Peyer's patch (tissue), 4 donors: Measurements from ENCODE around the gene PRRC2B.

ENCODE experiments used
- POLR2A ChIP-seq, 2 donors: fragments of 450-650 bp; IDR thresholded peaks; one replicate each; pipeline ENCODE4 v1.5.1; 2017; ENCODE audit warnings: antibody characterized with exemption in 2 of 2, mild to moderate bottlenecking in 2 of 2, moderate library complexity in 2 of 2
- TF ChIP-seq, protein P1 (sequence below), 6 experiments: fragments of 450-650 bp in 4 of 6; fragments of 200-600 bp in 2 of 6; sonication (generic) in 1 of 6; IDR thresholded peaks; one replicate each; pipeline ENCODE4 v1.5.1; 2017 to 2019; ENCODE audit warnings: antibody characterized with exemption in 6 of 6, mild to moderate bottlenecking in 3 of 6, moderate library complexity in 1 of 6

DNA sequence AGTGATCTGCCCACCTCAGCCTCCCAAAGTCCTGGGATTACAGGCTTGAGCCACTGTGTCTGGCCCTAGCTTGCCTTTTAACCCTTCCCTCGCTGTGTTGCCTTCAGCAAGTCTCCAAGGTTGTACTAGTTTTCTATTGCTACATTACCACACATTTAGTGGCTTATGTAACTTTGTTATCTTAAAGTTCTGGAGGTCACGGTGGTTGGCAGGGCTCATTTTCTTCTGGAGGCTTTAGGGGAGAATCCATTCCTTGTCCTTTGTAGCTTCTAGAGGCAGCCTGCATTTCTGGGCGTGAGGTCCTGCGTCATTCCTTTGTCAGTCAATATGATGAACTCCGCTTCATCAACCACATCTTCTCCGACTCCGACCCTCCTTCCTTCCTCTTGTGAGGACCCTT is 2.9 kb upstream of the PRRC2B start:
- TF ChIP-seq, protein P1, sequence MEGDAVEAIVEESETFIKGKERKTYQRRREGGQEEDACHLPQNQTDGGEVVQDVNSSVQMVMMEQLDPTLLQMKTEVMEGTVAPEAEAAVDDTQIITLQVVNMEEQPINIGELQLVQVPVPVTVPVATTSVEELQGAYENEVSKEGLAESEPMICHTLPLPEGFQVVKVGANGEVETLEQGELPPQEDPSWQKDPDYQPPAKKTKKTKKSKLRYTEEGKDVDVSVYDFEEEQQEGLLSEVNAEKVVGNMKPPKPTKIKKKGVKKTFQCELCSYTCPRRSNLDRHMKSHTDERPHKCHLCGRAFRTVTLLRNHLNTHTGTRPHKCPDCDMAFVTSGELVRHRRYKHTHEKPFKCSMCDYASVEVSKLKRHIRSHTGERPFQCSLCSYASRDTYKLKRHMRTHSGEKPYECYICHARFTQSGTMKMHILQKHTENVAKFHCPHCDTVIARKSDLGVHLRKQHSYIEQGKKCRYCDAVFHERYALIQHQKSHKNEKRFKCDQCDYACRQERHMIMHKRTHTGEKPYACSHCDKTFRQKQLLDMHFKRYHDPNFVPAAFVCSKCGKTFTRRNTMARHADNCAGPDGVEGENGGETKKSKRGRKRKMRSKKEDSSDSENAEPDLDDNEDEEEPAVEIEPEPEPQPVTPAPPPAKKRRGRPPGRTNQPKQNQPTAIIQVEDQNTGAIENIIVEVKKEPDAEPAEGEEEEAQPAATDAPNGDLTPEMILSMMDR (IDR thresholded peaks at IDR 0.05), result no peak
- TF ChIP-seq POLR2A (IDR thresholded peaks at IDR 0.05), result no peak
